B cell (primary cell): Measurements from ENCODE around the gene PPAN.

Experiments used
- EZH2 ChIP-seq: IDR thresholded peaks from 2 replicates; pipeline ENCODE4 v1.6.1; 2012; ENCODE audit warnings: borderline replicate concordance, low read depth, mild to moderate bottlenecking, moderate library complexity, low read length; ENCODE audit not compliant: insufficient read depth, poor library complexity, severe bottlenecking
- TF ChIP-seq, protein P1 (sequence below): fragments of 200-600 bp; IDR thresholded peaks from one replicate; pipeline ENCODE4 v1.8.0; 2022; ENCODE audit warnings: antibody characterized with exemption, mild to moderate bottlenecking

GRCh38 chr19:10096615-10096963 is 9.6 kb upstream of the PPAN start:
- TF ChIP-seq, protein P1, sequence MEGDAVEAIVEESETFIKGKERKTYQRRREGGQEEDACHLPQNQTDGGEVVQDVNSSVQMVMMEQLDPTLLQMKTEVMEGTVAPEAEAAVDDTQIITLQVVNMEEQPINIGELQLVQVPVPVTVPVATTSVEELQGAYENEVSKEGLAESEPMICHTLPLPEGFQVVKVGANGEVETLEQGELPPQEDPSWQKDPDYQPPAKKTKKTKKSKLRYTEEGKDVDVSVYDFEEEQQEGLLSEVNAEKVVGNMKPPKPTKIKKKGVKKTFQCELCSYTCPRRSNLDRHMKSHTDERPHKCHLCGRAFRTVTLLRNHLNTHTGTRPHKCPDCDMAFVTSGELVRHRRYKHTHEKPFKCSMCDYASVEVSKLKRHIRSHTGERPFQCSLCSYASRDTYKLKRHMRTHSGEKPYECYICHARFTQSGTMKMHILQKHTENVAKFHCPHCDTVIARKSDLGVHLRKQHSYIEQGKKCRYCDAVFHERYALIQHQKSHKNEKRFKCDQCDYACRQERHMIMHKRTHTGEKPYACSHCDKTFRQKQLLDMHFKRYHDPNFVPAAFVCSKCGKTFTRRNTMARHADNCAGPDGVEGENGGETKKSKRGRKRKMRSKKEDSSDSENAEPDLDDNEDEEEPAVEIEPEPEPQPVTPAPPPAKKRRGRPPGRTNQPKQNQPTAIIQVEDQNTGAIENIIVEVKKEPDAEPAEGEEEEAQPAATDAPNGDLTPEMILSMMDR = no peak
- no peak for TF ChIP-seq EZH2
